WTC11 (cell line): ENCODE measurements around the gene NDUFS6. TPM values are rescaled to one million over a fixed set of nuclear protein-coding genes. Genes with fewer than 3 reads are reported as not detected.

Source experiments
- ATAC-seq: fragments of 200-7000 bp; cut with Tn5 transposase; 2 replicates; pipeline ENCODE4 v1.10.0; 2021; ENCODE audit warnings: mild to moderate bottlenecking, moderate library complexity
- CTCF ChIA-PET: fragments of 300-600 bp; sonication (Branson Sonifier 250); formaldehyde crosslinking; loops from one replicate; lab custom pipeline; 2021; ENCODE audit warnings: antibody characterized with exemption; lab: Charles Lee
- POLR2A ChIA-PET: fragments of 350-600 bp; sonication (Branson Sonifier 250); formaldehyde crosslinking; loops from one replicate; lab custom pipeline; 2021; ENCODE audit warnings: antibody characterized with exemption; lab: Charles Lee
- DNase-seq: peaks from one replicate; pipeline ENCODE4 v3.0.0; 2021; ENCODE audit warnings: low spot score
- H3K27ac Mint-ChIP-seq: 2 replicates; pipeline ENCODE4 v1.8.0; 2021; ENCODE audit warnings: mixed read lengths
- H3K27me3 Mint-ChIP-seq: 2 replicates; pipeline ENCODE4 v1.8.0; 2021; ENCODE audit warnings: low read depth, mild to moderate bottlenecking, moderate library complexity, mixed read lengths
- H3K36me3 Mint-ChIP-seq: 2 replicates; pipeline ENCODE4 v1.8.0; 2021; ENCODE audit warnings: mixed read lengths
- H3K4me1 Mint-ChIP-seq: 2 replicates; pipeline ENCODE4 v1.8.0; 2022; ENCODE audit warnings: mixed read lengths
- H3K4me3 Mint-ChIP-seq: 2 replicates; pipeline ENCODE4 v1.8.0; 2021; ENCODE audit warnings: mild to moderate bottlenecking, moderate library complexity, mixed read lengths
- H3K9me3 Mint-ChIP-seq: 2 replicates; pipeline ENCODE4 v1.8.0; 2021; ENCODE audit warnings: mixed read lengths
- ATF2 ChIP-seq: sonication (generic); formaldehyde crosslinking; IDR thresholded peaks from 2 replicates; pipeline ENCODE4 v1.8.1; 2022; ENCODE audit warnings: low read depth, missing genetic modification reagents, borderline replicate concordance
- CBFB ChIP-seq: sonication (generic); formaldehyde crosslinking; IDR thresholded peaks from 2 replicates; pipeline ENCODE4 v1.8.1; 2022; ENCODE audit warnings: mild to moderate bottlenecking, low read depth, missing genetic modification reagents
- E2F5 ChIP-seq: sonication (generic); formaldehyde crosslinking; IDR thresholded peaks from 2 replicates; pipeline ENCODE4 v1.8.1; 2022; ENCODE audit warnings: mild to moderate bottlenecking, moderate library complexity, missing genetic modification reagents
- ELF4 ChIP-seq: sonication (generic); formaldehyde crosslinking; IDR thresholded peaks from 2 replicates; pipeline ENCODE4 v1.8.1; 2022; ENCODE audit warnings: low read depth, mild to moderate bottlenecking, moderate library complexity, missing genetic modification reagents
- ERG ChIP-seq: fragments of 250-450 bp; sonication (Bioruptor Pico); IDR thresholded peaks from 2 replicates; pipeline ENCODE4 v1.8.0; 2021; ENCODE audit warnings: mild to moderate bottlenecking
- FOXP1 ChIP-seq: sonication (generic); formaldehyde crosslinking; IDR thresholded peaks from 2 replicates; pipeline ENCODE4 v1.8.0; 2022; ENCODE audit warnings: missing genetic modification reagents, mild to moderate bottlenecking, moderate library complexity, borderline replicate concordance
- IRF2 ChIP-seq: sonication (generic); formaldehyde crosslinking; IDR thresholded peaks from 2 replicates; pipeline ENCODE4 v1.8.0; 2022; ENCODE audit warnings: low read depth, missing genetic modification reagents, borderline replicate concordance
- JAZF1 ChIP-seq: fragments of 250-450 bp; sonication (Bioruptor Pico); IDR thresholded peaks from 2 replicates; pipeline ENCODE4 v1.9.0; 2021; ENCODE audit warnings: moderate library complexity, mild to moderate bottlenecking, inconsistent platforms
- JUN ChIP-seq: sonication (generic); formaldehyde crosslinking; IDR thresholded peaks from 2 replicates; pipeline ENCODE4 v1.8.0; 2023; ENCODE audit warnings: mild to moderate bottlenecking, missing genetic modification reagents
- MAX ChIP-seq: sonication (generic); formaldehyde crosslinking; IDR thresholded peaks from 2 replicates; pipeline ENCODE4 v1.8.0; 2022; ENCODE audit warnings: mild to moderate bottlenecking, missing genetic modification reagents
- MLX ChIP-seq: sonication (generic); formaldehyde crosslinking; IDR thresholded peaks from 2 replicates; pipeline ENCODE4 v1.8.1; 2023; ENCODE audit warnings: mild to moderate bottlenecking, missing genetic modification reagents, moderate library complexity
- NR3C1 ChIP-seq: sonication (generic); formaldehyde crosslinking; conservative IDR thresholded peaks from 2 replicates; pipeline ENCODE4 v1.8.1; 2023; ENCODE audit warnings: low read depth, mild to moderate bottlenecking, missing genetic modification reagents
- SMAD3 ChIP-seq: sonication (generic); formaldehyde crosslinking; IDR thresholded peaks from 2 replicates; pipeline ENCODE4 v1.8.0; 2022; ENCODE audit warnings: missing genetic modification reagents, mild to moderate bottlenecking, borderline replicate concordance
- SOX15 ChIP-seq: fragments of 250-450 bp; sonication (Bioruptor Pico); IDR thresholded peaks from 2 replicates; pipeline ENCODE4 v1.9.0; 2021; ENCODE audit warnings: mild to moderate bottlenecking
- SP1 ChIP-seq: sonication (generic); formaldehyde crosslinking; conservative IDR thresholded peaks from 2 replicates; pipeline ENCODE4 v1.8.1; 2022; ENCODE audit warnings: missing genetic modification reagents
- STAT6 ChIP-seq: sonication (generic); formaldehyde crosslinking; conservative IDR thresholded peaks from 2 replicates; pipeline ENCODE4 v1.8.1; 2023; ENCODE audit warnings: mild to moderate bottlenecking, low read depth, missing genetic modification reagents, moderate library complexity
- TP53 ChIP-seq: sonication (generic); formaldehyde crosslinking; IDR thresholded peaks from 2 replicates; pipeline ENCODE4 v1.8.1; 2023; ENCODE audit warnings: mild to moderate bottlenecking, missing genetic modification reagents
- ZNF219 ChIP-seq: sonication (generic); formaldehyde crosslinking; IDR thresholded peaks from 2 replicates; pipeline ENCODE4 v1.8.0; 2023; ENCODE audit warnings: missing genetic modification reagents, mild to moderate bottlenecking, borderline replicate concordance
- ZNF532 ChIP-seq: fragments of 250-450 bp; sonication (Bioruptor Pico); IDR thresholded peaks from 2 replicates; pipeline ENCODE4 v1.9.0; 2021; ENCODE audit warnings: mild to moderate bottlenecking, borderline replicate concordance
- ZNF671 ChIP-seq: fragments of 250-450 bp; sonication (Bioruptor Pico); IDR thresholded peaks from 2 replicates; pipeline ENCODE4 v1.8.0; 2021; ENCODE audit warnings: mild to moderate bottlenecking
- total RNA-seq: library from RNA; stranded (reverse); gene quantifications from 3 replicates; pipeline ENCODE4 v1.2.3, GENCODE V29; 2021

NDUFS6 gene
- total RNA-seq, 1 experiment from 2014 or later, result 84.3 TPM

- no peak overlapping the region for H3K27ac Mint-ChIP-seq
- no peaks in the 10 kb centered on the region; the same call in none of the 2 replicates for H3K27me3 Mint-ChIP-seq
- CTCF ChIA-PET, result no interaction called here
- no peaks in the 10 kb centered on the region for H3K9me3 Mint-ChIP-seq
- no peak for DNase-seq
- no peaks in the 10 kb centered on the region for H3K36me3 Mint-ChIP-seq
- TF ChIP-seq MAX (CRISPR knock-in tag) (no peak), SP1 (CRISPR knock-in tag) (no peak), SMAD3 (no peak), CBFB (CRISPR knock-in tag) (no peak), IRF2 (no peak), JUN (CRISPR knock-in tag) (no peak), SOX15 (no peak), ATF2 (no peak), ERG (no peak)
- ATAC-seq, result no peak
- H3K4me1 Mint-ChIP-seq, result peaks cover 53% of the 10 kb centered on the region
- no peak overlapping the region for H3K4me3 Mint-ChIP-seq
- POLR2A ChIA-PET, result interaction anchor here (0.7 kb wide), 1 partner anchor 19 kb away, joined by 3 read pairs; no protein-coding TSS in a partner anchor
Observed at GRCh38 chr5:1832511-1833250, 31.5 kb downstream of the NDUFS6 start.

- POLR2A ChIA-PET, result no interaction called here
- H3K9me3 Mint-ChIP-seq, result no peaks in the 10 kb centered on the region
- H3K27ac Mint-ChIP-seq, result no peak overlapping the region
- DNase-seq (no peak), ATAC-seq (no peak)
- no peaks in the 10 kb centered on the region; the same call in none of the 2 replicates for H3K27me3 Mint-ChIP-seq
- no peaks in the 10 kb centered on the region for H3K36me3 Mint-ChIP-seq
- peaks cover 48% of the 10 kb centered on the region for H3K4me1 Mint-ChIP-seq
- H3K4me3 Mint-ChIP-seq, result no peak overlapping the region
- CTCF ChIA-PET, result interaction anchor here (0.6 kb wide), 1 partner anchor 205 kb away, joined by 3 read pairs; no protein-coding TSS in a partner anchor
- no peak for TF ChIP-seq JAZF1 (CRISPR knock-in tag)
- TF ChIP-seq ZNF219 (CRISPR knock-in tag), result no peak
- TF ChIP-seq STAT6 (CRISPR knock-in tag), result no peak
- TF ChIP-seq ZNF671, result no peak
- no peak for TF ChIP-seq MLX (CRISPR knock-in tag)
- TF ChIP-seq NR3C1 (CRISPR knock-in tag), result no peak
- no peak for TF ChIP-seq ELF4 (CRISPR knock-in tag)
- no peak for TF ChIP-seq TP53
- no peak for TF ChIP-seq FOXP1 (CRISPR knock-in tag)
- TF ChIP-seq ATF2, result no peak
- TF ChIP-seq ZNF532 (CRISPR knock-in tag), result no peak
- no peak for TF ChIP-seq E2F5 (CRISPR knock-in tag)
Observed at GRCh38 chr5:1833264-1834021, 32.2 kb downstream of the NDUFS6 start.
